ENCODE data around the gene SH2D2A. TPM values are rescaled to one million over a fixed set of nuclear protein-coding genes. Genes with fewer than 3 reads are reported as not detected.

SH2D2A gene
- total and polyA plus RNA-seq, 7 donors, result 0.25 to 0.82 (median 0.41) TPM; not detected in 1

GRCh38 chr1:156813750-156814570 lies 2.7 kb downstream of the SH2D2A start:
- Histone ChIP-seq H3K4me1 (peaks cover 7% of the 10 kb centered on the region), H3K27me3 (ENCODE audit: insufficient read depth in 3 of 3, low read length in 2 of 3) (peaks cover 0 to 4% (median 3%) of the 10 kb centered on the region in 3 donors), H3K27ac (no peak overlapping the region), H3K4me3 (peak overlapping the region; percentile 66), H3K36me3 (ENCODE audit: insufficient read depth in 1 of 2, low read depth in 1 of 2) (no peaks in the 10 kb centered on the region), H3K9me3 (no peaks in the 10 kb centered on the region)
- peak; percentile 57 for TF ChIP-seq CTCF (IDR thresholded peaks at IDR 0.05)
- ATAC-seq (peak; percentile 72 to 85 (median 82)), DNase-seq (peak; percentile 66 to 83)
- 11 to 15% (median 12%) methylated on average over 43 to 60 of the region's 60 CpGs for WGBS, 3 donors
- intact Hi-C loops (cut with DNase I), result no loop called here

GRCh38 chr1:156813298-156813697 lies 3.4 kb downstream of the SH2D2A start:
- no peak for TF ChIP-seq CTCF (IDR thresholded peaks at IDR 0.05)
- Histone ChIP-seq H3K36me3 (ENCODE audit: insufficient read depth in 1 of 2, low read depth in 1 of 2) (no peaks in the 10 kb centered on the region), H3K9me3 (no peaks in the 10 kb centered on the region), H3K27me3 (ENCODE audit: insufficient read depth in 3 of 3, low read length in 2 of 3) (peaks cover 0 to 4% (median 3%) of the 10 kb centered on the region in 3 donors), H3K4me1 (peaks cover 7% of the 10 kb centered on the region), H3K4me3 (peak overlapping the region; percentile 66), H3K27ac (no peak overlapping the region)
- ATAC-seq, result no peak
- no peak for DNase-seq
- intact Hi-C loops (cut with DNase I), result no loop called here
- WGBS, 3 donors, result 43 to 60% (median 52%) methylated on average over 10 of the region's 10 CpGs

- Histone ChIP-seq H3K9me3 (no peaks in the 10 kb centered on the region), H3K27ac (no peak overlapping the region), H3K4me3 (no peak overlapping the region), H3K4me1 (peaks cover 7% of the 10 kb centered on the region), H3K36me3 (ENCODE audit: insufficient read depth in 1 of 2, low read depth in 1 of 2) (no peaks in the 10 kb centered on the region), H3K27me3 (ENCODE audit: insufficient read depth in 3 of 3, low read length in 2 of 3) (peaks cover 0 to 4% (median 3%) of the 10 kb centered on the region in 3 donors)
- WGBS, 3 donors, result 95 to 98% (median 97%) methylated on average over 10 of the region's 10 CpGs
- no peak for TF ChIP-seq CTCF (IDR thresholded peaks at IDR 0.05)
- intact Hi-C loops (cut with DNase I), result no loop called here
- DNase-seq (no peak), ATAC-seq (no peak)
Observed at GRCh38 chr1:156812293-156812990, 4.2 kb downstream of the SH2D2A start.

- WGBS, 3 donors, result 48 to 66% (median 56%) methylated on average over 4 of the region's 4 CpGs
- H3K27ac ChIP-seq, result no peak overlapping the region
- intact Hi-C loops (cut with DNase I), result no loop called here
- peaks cover 15% of the 10 kb centered on the region for H3K4me1 ChIP-seq
- DNase-seq, result no peak
- no peak for TF ChIP-seq CTCF (IDR thresholded peaks at IDR 0.05)
- ATAC-seq, result no peak
- H3K27me3 ChIP-seq (ENCODE audit: insufficient read depth in 3 of 3, low read length in 2 of 3), result peaks cover 0 to 4% (median 3%) of the 10 kb centered on the region in 3 donors
- no peaks in the 10 kb centered on the region for H3K9me3 ChIP-seq
- H3K4me3 ChIP-seq, result no peak overlapping the region
- no peaks in the 10 kb centered on the region for H3K36me3 ChIP-seq (ENCODE audit: insufficient read depth in 1 of 2, low read depth in 1 of 2)
Observed at GRCh38 chr1:156811168-156811567, 5.5 kb downstream of the SH2D2A start.

Data from psoas muscle (tissue), 8 donors.